Measurements from ENCODE around the gene GLP1R. TPM values are rescaled to one million over a fixed set of nuclear protein-coding genes. Genes with fewer than 3 reads are reported as not detected.

GLP1R gene
- total and polyA plus RNA-seq, 3 experiments from 2014 or later, result not detected

GRCh38 chr6:39075010-39075686 lies 26.6 kb downstream of the GLP1R start:
- Mint-ChIP-seq H3K4me3 (no peak overlapping the region), H3K9me3 (no peaks in the 10 kb centered on the region), H3K36me3 (no peaks in the 10 kb centered on the region), H3K27me3 (peaks cover 1 to 13% of the 10 kb centered on the region in 2 donors), H3K27ac (peak overlapping the region in 1 of 8 donors; percentile 35), H3K4me1 (no peaks in the 10 kb centered on the region)
- Histone ChIP-seq H3K4me3 (ENCODE audit: low read length) (no peak overlapping the region), H3K4me1 (ENCODE audit: insufficient read depth, low read length) (no peaks in the 10 kb centered on the region), H3K9me3 (ENCODE audit: low read length) (no peaks in the 10 kb centered on the region), H3K36me3 (ENCODE audit: insufficient read depth, low read length) (no peaks in the 10 kb centered on the region), H3K27ac (ENCODE audit: low read depth, low read length) (no peak overlapping the region), H3K27me3 (ENCODE audit: insufficient read depth, low read length, poor library complexity, severe bottlenecking) (no peaks in the 10 kb centered on the region)
- POLR2A ChIA-PET, result no interaction called here
- no peak for DNase-seq
- CTCF ChIA-PET, result no interaction called here

GRCh38 chr6:39075807-39076622 lies 27.4 kb downstream of the GLP1R start:
- no peaks in the 10 kb centered on the region for H3K9me3 ChIP-seq (ENCODE audit: low read length)
- CTCF ChIA-PET, result no interaction called here
- peaks cover 1 to 8% of the 10 kb centered on the region in 2 donors for H3K27me3 Mint-ChIP-seq
- no peaks in the 10 kb centered on the region for H3K36me3 ChIP-seq (ENCODE audit: insufficient read depth, low read length)
- H3K4me3 Mint-ChIP-seq, result no peak overlapping the region
- H3K36me3 Mint-ChIP-seq, result no peaks in the 10 kb centered on the region
- H3K27ac ChIP-seq (ENCODE audit: low read depth, low read length), result no peak overlapping the region
- no peak overlapping the region for H3K27ac Mint-ChIP-seq
- no peaks in the 10 kb centered on the region for H3K4me1 Mint-ChIP-seq
- DNase-seq, result no peak
- no peak overlapping the region for H3K4me3 ChIP-seq (ENCODE audit: low read length)
- no peaks in the 10 kb centered on the region for H3K4me1 ChIP-seq (ENCODE audit: insufficient read depth, low read length)
- H3K9me3 Mint-ChIP-seq, result no peaks in the 10 kb centered on the region
- POLR2A ChIA-PET, result no interaction called here
- no peaks in the 10 kb centered on the region for H3K27me3 ChIP-seq (ENCODE audit: insufficient read depth, low read length, poor library complexity, severe bottlenecking)

GRCh38 chr6:39076623-39077535 lies 28.3 kb downstream of the GLP1R start:
- H3K4me1 Mint-ChIP-seq, result no peaks in the 10 kb centered on the region

DNA sequence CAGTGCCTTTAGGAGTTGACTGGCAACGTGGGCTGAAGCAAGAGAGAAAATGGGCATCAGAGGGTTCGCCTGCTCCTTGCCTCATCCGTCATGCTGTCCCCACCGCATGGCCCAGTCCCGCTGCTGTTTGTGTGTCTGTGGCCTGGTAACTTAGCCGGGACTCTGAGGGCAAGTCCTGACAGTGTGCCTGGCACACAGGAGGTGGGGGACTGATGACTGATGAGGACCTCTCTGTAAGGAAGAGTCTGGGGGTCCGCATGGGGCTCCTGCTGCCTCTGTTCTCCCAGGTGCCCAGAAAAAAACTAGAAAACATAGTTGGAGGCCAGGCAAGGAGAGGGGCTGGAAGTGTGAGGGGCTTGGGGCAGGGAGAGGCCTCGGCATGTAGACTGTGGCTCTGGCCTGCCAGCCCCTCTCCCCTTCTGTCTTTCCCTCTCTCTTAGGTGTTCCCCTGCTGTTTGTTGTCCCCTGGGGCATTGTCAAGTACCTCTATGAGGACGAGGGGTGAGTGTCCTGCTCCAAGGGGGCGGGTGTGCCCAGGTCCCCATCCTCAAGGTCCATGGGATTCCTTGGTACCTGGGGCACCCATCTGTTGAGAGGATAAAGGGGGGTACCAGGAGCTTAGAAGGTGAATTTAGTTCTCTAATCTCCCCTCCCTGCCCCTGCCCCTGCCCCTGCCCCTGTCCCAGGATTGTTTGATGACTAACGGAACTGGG lies 29.5 kb downstream of the GLP1R start:
- Mint-ChIP-seq H3K36me3 (no peaks in the 10 kb centered on the region), H3K27ac (peak overlapping the region in 1 of 8 donors; percentile 78), H3K4me3 (no peak overlapping the region), H3K4me1 (no peaks in the 10 kb centered on the region), H3K9me3 (no peaks in the 10 kb centered on the region), H3K27me3 (peaks cover 0 to 1% of the 10 kb centered on the region in 2 donors)
- DNase-seq, result no peak
- Histone ChIP-seq H3K27ac (ENCODE audit: low read depth, low read length) (no peak overlapping the region), H3K36me3 (ENCODE audit: insufficient read depth, low read length) (no peaks in the 10 kb centered on the region), H3K9me3 (ENCODE audit: low read length) (no peaks in the 10 kb centered on the region), H3K4me1 (ENCODE audit: insufficient read depth, low read length) (no peaks in the 10 kb centered on the region), H3K4me3 (ENCODE audit: low read length) (no peak overlapping the region), H3K27me3 (ENCODE audit: insufficient read depth, low read length, poor library complexity, severe bottlenecking) (no peaks in the 10 kb centered on the region)
- POLR2A ChIA-PET, result no interaction called here
- CTCF ChIA-PET, result interaction anchor here (1.0 kb wide), 1 partner anchor 11 kb away, joined by 3 read pairs; no protein-coding TSS in a partner anchor

More at GRCh38 chr6:39076623-39077535, 28.3 kb downstream of the GLP1R start:
- ChIA-PET POLR2A (no interaction called here), CTCF (interaction anchor here (1.0 kb wide), 1 partner anchor 9 kb away, joined by 3 read pairs; no protein-coding TSS in a partner anchor)
- Histone ChIP-seq H3K27ac (ENCODE audit: low read depth, low read length) (no peak overlapping the region), H3K4me3 (ENCODE audit: low read length) (no peak overlapping the region), H3K36me3 (ENCODE audit: insufficient read depth, low read length) (no peaks in the 10 kb centered on the region), H3K9me3 (ENCODE audit: low read length) (no peaks in the 10 kb centered on the region), H3K4me1 (ENCODE audit: insufficient read depth, low read length) (no peaks in the 10 kb centered on the region), H3K27me3 (ENCODE audit: insufficient read depth, low read length, poor library complexity, severe bottlenecking) (no peaks in the 10 kb centered on the region)
- Mint-ChIP-seq H3K27ac (peak overlapping the region in 1 of 8 donors; percentile 65), H3K36me3 (no peaks in the 10 kb centered on the region), H3K27me3 (peaks cover 1 to 4% of the 10 kb centered on the region in 2 donors), H3K4me3 (no peak overlapping the region), H3K9me3 (no peaks in the 10 kb centered on the region)
- no peak for DNase-seq

- no peak overlapping the region for H3K27ac ChIP-seq (ENCODE audit: low read depth, low read length)
- no peaks in the 10 kb centered on the region for H3K4me1 Mint-ChIP-seq
- H3K36me3 Mint-ChIP-seq, result no peaks in the 10 kb centered on the region
- no peaks in the 10 kb centered on the region for H3K9me3 ChIP-seq (ENCODE audit: low read length)
- H3K4me1 ChIP-seq (ENCODE audit: insufficient read depth, low read length), result no peaks in the 10 kb centered on the region
- H3K27ac Mint-ChIP-seq, result no peak overlapping the region
- ChIA-PET CTCF (interaction anchor here (1.0 kb wide), 1 partner anchor 20 kb away, joined by 3 read pairs; no protein-coding TSS in a partner anchor), POLR2A (no interaction called here)
- no peaks in the 10 kb centered on the region for H3K36me3 ChIP-seq (ENCODE audit: insufficient read depth, low read length)
- peaks cover 3% of the 10 kb centered on the region in 2 donors for H3K27me3 Mint-ChIP-seq
- H3K9me3 Mint-ChIP-seq, result no peaks in the 10 kb centered on the region
- H3K27me3 ChIP-seq (ENCODE audit: insufficient read depth, low read length, poor library complexity, severe bottlenecking), result no peaks in the 10 kb centered on the region
- no peak for DNase-seq
- no peak overlapping the region for H3K4me3 Mint-ChIP-seq
- no peak overlapping the region for H3K4me3 ChIP-seq (ENCODE audit: low read length)
These were observed 30.1 kb downstream of the GLP1R start for GRCh38 chr6:39078695-39079094.

- H3K27me3 Mint-ChIP-seq, result peaks cover 3 to 5% of the 10 kb centered on the region in 2 donors
- POLR2A ChIA-PET, result no interaction called here
- H3K4me3 ChIP-seq (ENCODE audit: low read length), result no peak overlapping the region
- CTCF ChIA-PET, result interaction anchor here (1.0 kb wide), 1 partner anchor 21 kb away, joined by 3 read pairs; no protein-coding TSS in a partner anchor
- H3K36me3 ChIP-seq (ENCODE audit: insufficient read depth, low read length), result no peaks in the 10 kb centered on the region
- H3K4me3 Mint-ChIP-seq, result no peak overlapping the region
- H3K4me1 Mint-ChIP-seq, result no peaks in the 10 kb centered on the region
- H3K27ac Mint-ChIP-seq, result no peak overlapping the region
- H3K4me1 ChIP-seq (ENCODE audit: insufficient read depth, low read length), result no peaks in the 10 kb centered on the region
- DNase-seq, result no peak
- H3K36me3 Mint-ChIP-seq, result no peaks in the 10 kb centered on the region
- H3K9me3 Mint-ChIP-seq, result no peaks in the 10 kb centered on the region
- no peak overlapping the region for H3K27ac ChIP-seq (ENCODE audit: low read depth, low read length)
- no peaks in the 10 kb centered on the region for H3K9me3 ChIP-seq (ENCODE audit: low read length)
- H3K27me3 ChIP-seq (ENCODE audit: insufficient read depth, low read length, poor library complexity, severe bottlenecking), result no peaks in the 10 kb centered on the region
These were observed 30.9 kb downstream of the GLP1R start for GRCh38 chr6:39079197-39080125.

All from CD8-positive, alpha-beta memory T cell (primary cell).